Measurements from ENCODE around the gene HOXA6.

Gene HOXA6

GRCh38 chr7:27095897-27096767 lies 51.4 kb downstream of the HOXA6 start, which contains the start of gene HOXA1:
Gene HOXA1 (minus strand): TSS chr7:27096000. CDS start chr7:27095912, 88 bp downstream.
- peak; percentile 49 for DNase-seq

Measured in fibroblast of skin of back (primary cell).